Measurements from ENCODE around the gene KCNMA1. TPM values are rescaled to one million over a fixed set of nuclear protein-coding genes. Genes with fewer than 3 reads are reported as not detected.

The KCNMA1 gene
- total RNA-seq, 3 donors from 2014 or later (not counting 1 experiment from before 2014, with no cell fraction given) = 0.40 to 1.8 (median 0.63) TPM

DNA sequence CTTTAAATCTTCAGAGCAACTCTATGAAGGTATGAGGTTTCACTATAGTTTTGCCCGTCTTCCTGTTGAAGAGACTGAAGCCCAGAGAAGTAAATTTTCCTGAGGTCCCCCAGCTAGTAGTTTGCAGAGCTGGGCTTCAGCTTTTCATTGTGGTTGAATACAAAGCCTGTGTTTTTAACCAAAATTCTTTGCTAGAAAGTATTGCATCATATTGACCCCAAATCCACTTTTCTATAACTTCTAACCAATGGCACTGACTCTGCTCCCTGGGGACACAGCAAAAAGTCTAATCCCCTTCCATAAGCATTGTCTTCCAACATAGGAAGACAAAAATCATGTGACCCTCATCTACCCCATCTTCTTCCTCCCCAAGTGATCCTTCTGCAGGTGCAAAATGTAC lies 93.0 kb downstream of the KCNMA1 start:
- Histone ChIP-seq H3K9me3 (ENCODE audit: control insufficient read depth, insufficient read depth, low read length) (no peaks in the 10 kb centered on the region), H3K4me3 (ENCODE audit: low read length) (no peak overlapping the region)
- 100% methylated on average over 1 of the region's 1 CpG for WGBS (ENCODE audit: insufficient coverage)

DNA sequence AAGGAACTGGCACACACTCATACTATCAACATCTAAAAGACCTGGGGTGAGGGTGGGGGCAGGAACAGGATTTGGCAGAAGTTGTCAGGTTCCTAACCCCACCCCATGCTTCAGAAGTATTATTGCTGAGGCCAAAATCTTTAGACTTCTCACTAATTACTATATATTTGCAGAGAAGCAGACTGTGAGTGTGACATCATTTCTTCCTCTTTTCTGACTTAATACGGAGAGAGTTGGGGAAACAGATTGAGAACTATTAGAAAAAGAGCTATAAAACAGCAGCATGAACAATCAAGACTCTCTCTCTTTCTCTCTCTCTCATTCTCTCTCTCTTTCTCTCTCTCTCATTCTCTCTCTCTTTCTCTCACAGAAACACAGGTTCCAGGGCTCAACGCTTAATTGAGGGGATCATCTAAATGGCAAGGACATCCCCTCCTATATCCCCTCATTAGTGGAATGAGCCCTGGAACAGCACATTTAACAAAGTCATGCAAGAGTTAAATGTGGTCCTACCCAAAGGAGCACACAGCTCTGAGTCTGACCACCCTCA lies 94.8 kb downstream of the KCNMA1 start:
- intact Hi-C loops (cut with micrococcal nuclease) = no loop called here
- Mint-ChIP-seq H3K9me3 (peaks cover 0 to 5% of the 10 kb centered on the region in 2 donors), H3K27me3 (ENCODE audit: low read depth in 2 of 2) (peaks cover 13 to 34% of the 10 kb centered on the region in 2 donors), H3K4me3 (no peak overlapping the region), H3K36me3 (no peaks in the 10 kb centered on the region), H3K27ac (no peak overlapping the region), H3K4me1 (no peaks in the 10 kb centered on the region)
- no peaks in the 10 kb centered on the region for H3K4me1 ChIP-seq (ENCODE audit: control insufficient read depth, insufficient read depth, low read length)
- H3K27ac ChIP-seq (ENCODE audit: low read length) = no peak overlapping the region
- no peaks in the 10 kb centered on the region for H3K9me3 ChIP-seq (ENCODE audit: control insufficient read depth, insufficient read depth, low read length)
- DNase-seq (no peak), ATAC-seq (no peak)
- no peaks in the 10 kb centered on the region for H3K27me3 ChIP-seq (ENCODE audit: control insufficient read depth, insufficient read depth, low read length)
- TF ChIP-seq, protein P1, sequence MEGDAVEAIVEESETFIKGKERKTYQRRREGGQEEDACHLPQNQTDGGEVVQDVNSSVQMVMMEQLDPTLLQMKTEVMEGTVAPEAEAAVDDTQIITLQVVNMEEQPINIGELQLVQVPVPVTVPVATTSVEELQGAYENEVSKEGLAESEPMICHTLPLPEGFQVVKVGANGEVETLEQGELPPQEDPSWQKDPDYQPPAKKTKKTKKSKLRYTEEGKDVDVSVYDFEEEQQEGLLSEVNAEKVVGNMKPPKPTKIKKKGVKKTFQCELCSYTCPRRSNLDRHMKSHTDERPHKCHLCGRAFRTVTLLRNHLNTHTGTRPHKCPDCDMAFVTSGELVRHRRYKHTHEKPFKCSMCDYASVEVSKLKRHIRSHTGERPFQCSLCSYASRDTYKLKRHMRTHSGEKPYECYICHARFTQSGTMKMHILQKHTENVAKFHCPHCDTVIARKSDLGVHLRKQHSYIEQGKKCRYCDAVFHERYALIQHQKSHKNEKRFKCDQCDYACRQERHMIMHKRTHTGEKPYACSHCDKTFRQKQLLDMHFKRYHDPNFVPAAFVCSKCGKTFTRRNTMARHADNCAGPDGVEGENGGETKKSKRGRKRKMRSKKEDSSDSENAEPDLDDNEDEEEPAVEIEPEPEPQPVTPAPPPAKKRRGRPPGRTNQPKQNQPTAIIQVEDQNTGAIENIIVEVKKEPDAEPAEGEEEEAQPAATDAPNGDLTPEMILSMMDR (IDR thresholded peaks at IDR 0.05) = no peak
- no peaks in the 10 kb centered on the region for H3K36me3 ChIP-seq (ENCODE audit: control insufficient read depth, insufficient read depth, low read length)
- H3K4me3 ChIP-seq (ENCODE audit: low read length) = no peak overlapping the region
- 77% methylated on average over 1 of the region's 2 CpGs for WGBS (ENCODE audit: insufficient coverage)

More for the DNA sequence above, 93.0 kb downstream of the KCNMA1 start:
- no peak for DNase-seq
- Histone ChIP-seq H3K4me1 (ENCODE audit: control insufficient read depth, insufficient read depth, low read length) (no peaks in the 10 kb centered on the region), H3K27ac (ENCODE audit: low read length) (no peak overlapping the region), H3K27me3 (ENCODE audit: control insufficient read depth, insufficient read depth, low read length) (no peaks in the 10 kb centered on the region), H3K36me3 (ENCODE audit: control insufficient read depth, insufficient read depth, low read length) (no peaks in the 10 kb centered on the region)
- peaks cover 0 to 5% of the 10 kb centered on the region in 2 donors for H3K9me3 Mint-ChIP-seq
- H3K36me3 Mint-ChIP-seq = no peaks in the 10 kb centered on the region
- TF ChIP-seq, protein P1 (IDR thresholded peaks at IDR 0.05) = no peak
- H3K27me3 Mint-ChIP-seq (ENCODE audit: low read depth in 2 of 2) = peaks cover 13 to 34% of the 10 kb centered on the region in 2 donors
- no peak overlapping the region for H3K4me3 Mint-ChIP-seq
- no peak for ATAC-seq
- H3K4me1 Mint-ChIP-seq = no peaks in the 10 kb centered on the region
- intact Hi-C loops (cut with micrococcal nuclease) = no loop called here
- no peak overlapping the region for H3K27ac Mint-ChIP-seq

DNA sequence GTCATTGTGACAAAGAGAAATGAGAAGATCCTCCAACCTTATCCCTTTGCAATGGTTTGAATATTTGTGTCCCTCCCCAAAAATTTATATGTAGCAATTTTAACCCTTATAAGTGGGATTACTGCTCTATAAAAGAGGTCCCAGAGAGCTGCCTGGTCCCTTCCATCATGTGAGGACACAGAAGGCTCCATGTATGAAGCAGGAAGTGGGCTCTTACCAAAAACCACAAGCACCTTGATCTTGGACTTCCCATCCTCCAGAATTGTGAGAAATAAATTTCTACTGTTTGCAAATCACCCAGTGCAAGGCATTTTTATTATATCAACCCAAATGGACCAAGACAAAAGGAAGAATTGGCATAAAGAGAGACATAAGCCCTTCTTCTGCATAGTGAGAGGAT lies 95.7 kb downstream of the KCNMA1 start:
- Mint-ChIP-seq H3K4me1 (no peaks in the 10 kb centered on the region), H3K9me3 (peaks cover 0 to 5% of the 10 kb centered on the region in 2 donors)

More for the DNA sequence above, 95.7 kb downstream of the KCNMA1 start:
- intact Hi-C loops (cut with micrococcal nuclease) = no loop called here
- TF ChIP-seq, protein P1 (IDR thresholded peaks at IDR 0.05) = no peak
- Histone ChIP-seq H3K36me3 (ENCODE audit: control insufficient read depth, insufficient read depth, low read length) (no peaks in the 10 kb centered on the region), H3K4me3 (ENCODE audit: low read length) (no peak overlapping the region), H3K9me3 (ENCODE audit: control insufficient read depth, insufficient read depth, low read length) (no peaks in the 10 kb centered on the region), H3K27ac (ENCODE audit: low read length) (no peak overlapping the region), H3K27me3 (ENCODE audit: control insufficient read depth, insufficient read depth, low read length) (no peaks in the 10 kb centered on the region), H3K4me1 (ENCODE audit: control insufficient read depth, insufficient read depth, low read length) (no peaks in the 10 kb centered on the region)
- ATAC-seq (no peak), DNase-seq (no peak)
- H3K27me3 Mint-ChIP-seq (ENCODE audit: low read depth in 2 of 2) = peaks cover 13 to 32% of the 10 kb centered on the region in 2 donors
- H3K36me3 Mint-ChIP-seq = no peaks in the 10 kb centered on the region
- H3K4me3 Mint-ChIP-seq = no peak overlapping the region
- H3K27ac Mint-ChIP-seq = no peak overlapping the region
